Measurements from ENCODE around the gene MYOD1.
A peak's percentile ranks its signal among the peaks of the same experiment; 100 is the strongest.

The MYOD1 gene

DNA sequence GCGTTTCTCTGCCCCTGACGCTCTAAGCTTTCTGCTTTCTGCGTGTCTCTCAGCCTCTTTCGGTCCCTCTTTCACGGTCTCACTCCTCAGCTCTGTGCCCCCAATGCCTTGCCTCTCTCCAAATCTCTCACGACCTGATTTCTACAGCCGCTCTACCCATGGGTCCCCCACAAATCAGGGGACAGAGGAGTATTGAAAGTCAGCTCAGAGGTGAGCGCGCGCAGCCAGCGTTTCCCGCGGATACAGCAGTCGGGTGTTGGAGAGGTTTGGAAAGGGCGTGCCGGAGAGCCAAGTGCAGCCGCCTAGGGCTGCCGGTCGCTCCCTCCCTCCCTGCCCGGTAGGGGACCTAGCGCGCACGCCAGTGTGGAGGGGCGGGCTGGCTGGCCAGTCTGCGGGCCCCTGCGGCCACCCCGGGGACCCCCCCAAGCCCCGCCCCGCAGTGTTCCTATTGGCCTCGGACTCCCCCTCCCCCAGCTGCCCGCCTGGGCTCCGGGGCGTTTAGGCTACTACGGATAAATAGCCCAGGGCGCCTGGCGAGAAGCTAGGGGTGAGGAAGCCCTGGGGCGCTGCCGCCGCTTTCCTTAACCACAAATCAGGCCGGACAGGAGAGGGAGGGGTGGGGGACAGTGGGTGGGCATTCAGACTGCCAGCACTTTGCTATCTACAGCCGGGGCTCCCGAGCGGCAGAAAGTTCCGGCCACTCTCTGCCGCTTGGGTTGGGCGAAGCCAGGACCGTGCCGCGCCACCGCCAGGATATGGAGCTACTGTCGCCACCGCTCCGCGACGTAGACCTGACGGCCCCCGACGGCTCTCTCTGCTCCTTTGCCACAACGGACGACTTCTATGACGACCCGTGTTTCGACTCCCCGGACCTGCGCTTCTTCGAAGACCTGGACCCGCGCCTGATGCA, at the start of gene MYOD1:
Gene MYOD1 (plus strand): TSS at position 544 of the 910 bp plus-strand sequence. CDS start 212 bp downstream, at position 756.
- no peak for DNase-seq (ENCODE audit: low read depth)
- TF ChIP-seq, protein P1, sequence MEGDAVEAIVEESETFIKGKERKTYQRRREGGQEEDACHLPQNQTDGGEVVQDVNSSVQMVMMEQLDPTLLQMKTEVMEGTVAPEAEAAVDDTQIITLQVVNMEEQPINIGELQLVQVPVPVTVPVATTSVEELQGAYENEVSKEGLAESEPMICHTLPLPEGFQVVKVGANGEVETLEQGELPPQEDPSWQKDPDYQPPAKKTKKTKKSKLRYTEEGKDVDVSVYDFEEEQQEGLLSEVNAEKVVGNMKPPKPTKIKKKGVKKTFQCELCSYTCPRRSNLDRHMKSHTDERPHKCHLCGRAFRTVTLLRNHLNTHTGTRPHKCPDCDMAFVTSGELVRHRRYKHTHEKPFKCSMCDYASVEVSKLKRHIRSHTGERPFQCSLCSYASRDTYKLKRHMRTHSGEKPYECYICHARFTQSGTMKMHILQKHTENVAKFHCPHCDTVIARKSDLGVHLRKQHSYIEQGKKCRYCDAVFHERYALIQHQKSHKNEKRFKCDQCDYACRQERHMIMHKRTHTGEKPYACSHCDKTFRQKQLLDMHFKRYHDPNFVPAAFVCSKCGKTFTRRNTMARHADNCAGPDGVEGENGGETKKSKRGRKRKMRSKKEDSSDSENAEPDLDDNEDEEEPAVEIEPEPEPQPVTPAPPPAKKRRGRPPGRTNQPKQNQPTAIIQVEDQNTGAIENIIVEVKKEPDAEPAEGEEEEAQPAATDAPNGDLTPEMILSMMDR (conservative IDR thresholded peaks at IDR 0.05; ENCODE audit: low read length): no peak
- H3K4me3 ChIP-seq (ENCODE audit: low read length): no peak within 1 kb of the TSS

DNA sequence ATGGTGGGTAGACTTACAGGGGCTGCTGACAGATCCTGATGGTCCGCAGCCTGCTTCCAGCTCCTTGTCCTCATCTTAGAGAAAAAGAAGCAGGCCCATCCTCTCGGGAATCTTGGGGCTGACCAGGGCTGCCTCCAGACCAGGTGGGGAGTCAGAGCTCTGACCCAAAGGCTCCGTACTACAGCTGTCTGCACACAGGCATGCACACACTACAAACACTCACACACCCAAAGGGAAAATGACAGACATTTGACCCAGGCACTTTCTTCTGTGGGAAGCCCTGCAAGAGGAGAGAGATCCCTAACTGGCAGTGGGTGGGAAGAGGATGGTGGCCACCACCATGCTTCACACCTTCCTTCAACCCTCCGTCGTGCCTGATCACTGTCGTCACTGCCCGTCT, 46.9 kb upstream of the MYOD1 start:
- no peak for DNase-seq (ENCODE audit: low read depth)
- no peak overlapping the region for H3K4me3 ChIP-seq (ENCODE audit: low read length)
- TF ChIP-seq, protein P1 (conservative IDR thresholded peaks at IDR 0.05; ENCODE audit: low read length): no peak

DNA sequence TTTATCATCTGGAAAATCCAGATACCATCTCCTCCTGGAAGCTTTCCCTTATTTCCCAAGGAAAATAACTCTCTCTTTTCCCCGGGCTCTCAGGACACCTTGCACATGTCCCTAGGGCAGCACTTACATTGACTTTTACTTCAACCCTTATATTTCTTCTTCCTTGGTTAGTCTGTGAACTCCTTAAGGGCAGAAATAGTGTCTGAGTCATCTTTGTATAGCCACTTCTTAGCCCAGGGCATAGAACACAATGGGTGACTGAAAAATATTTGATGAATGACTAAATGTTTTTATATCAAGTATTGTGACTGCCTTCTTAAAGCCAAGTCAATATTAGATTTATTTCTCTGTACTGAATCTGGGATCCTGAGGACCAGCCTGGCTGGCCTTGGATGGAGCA, 45.4 kb upstream of the MYOD1 start:
- H3K4me3 ChIP-seq (ENCODE audit: low read length): no peak overlapping the region
- TF ChIP-seq, protein P1 (conservative IDR thresholded peaks at IDR 0.05; ENCODE audit: low read length): no peak
- no peak for DNase-seq (ENCODE audit: low read depth)

DNA sequence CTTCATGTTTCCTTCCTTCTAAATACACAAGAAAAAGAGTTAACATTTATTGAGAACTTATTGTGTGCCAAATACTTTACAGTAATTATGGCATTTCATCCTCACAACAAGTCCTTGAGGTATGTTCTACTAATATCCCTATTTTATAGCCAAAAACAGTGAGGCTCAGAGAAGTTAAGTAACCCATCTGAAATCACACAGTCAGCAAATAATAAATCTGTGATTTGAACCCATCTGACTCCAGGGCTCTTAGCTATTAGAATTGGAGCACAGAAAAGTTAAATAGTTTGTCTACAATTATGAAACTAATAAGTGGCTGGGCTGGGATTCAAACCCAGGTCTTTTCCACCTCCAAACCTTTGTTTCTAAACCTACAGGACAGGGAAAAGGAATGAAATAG, 36.5 kb upstream of the MYOD1 start:
- no peak overlapping the region for H3K4me3 ChIP-seq (ENCODE audit: low read length)
- DNase-seq (ENCODE audit: low read depth): no peak
- TF ChIP-seq, protein P1 (conservative IDR thresholded peaks at IDR 0.05; ENCODE audit: low read length): no peak

DNA sequence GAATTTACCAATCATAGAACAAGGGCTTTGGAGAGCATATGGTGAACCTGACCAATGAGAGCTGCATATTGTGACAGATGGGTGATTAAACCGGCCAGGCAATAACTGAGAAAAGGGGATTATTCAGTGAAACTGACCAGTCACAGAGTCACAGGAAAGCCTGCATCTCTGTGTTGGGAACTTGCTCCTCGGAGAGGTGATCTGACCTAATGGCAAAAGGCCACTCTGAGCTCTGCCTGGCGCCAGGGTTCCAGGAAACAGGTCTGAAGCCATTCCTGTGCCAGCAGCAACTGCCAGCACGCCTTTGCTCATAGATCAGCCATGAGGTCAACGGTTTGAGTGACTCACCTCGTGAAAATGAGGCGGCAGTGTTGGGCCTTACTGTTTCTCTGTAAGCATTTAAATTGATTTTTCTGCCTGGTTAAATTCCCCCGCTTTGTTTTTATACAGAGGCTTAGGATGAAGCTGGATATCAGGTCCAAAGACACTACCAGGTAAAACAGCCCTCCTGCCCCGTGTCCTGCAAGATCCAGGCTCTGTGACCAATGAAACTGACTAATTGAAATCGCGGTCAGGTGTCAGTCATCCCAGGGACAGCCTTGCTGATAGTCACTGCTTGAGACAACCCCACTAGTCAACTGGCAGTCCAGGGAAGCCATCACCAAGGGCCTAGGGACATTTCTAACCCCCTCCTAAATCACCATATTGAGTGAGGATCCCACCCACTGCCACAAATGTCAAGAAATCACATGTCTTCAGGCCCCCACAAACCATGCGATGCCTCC, 35.8 kb upstream of the MYOD1 start:
- TF ChIP-seq, protein P1 (conservative IDR thresholded peaks at IDR 0.05; ENCODE audit: low read length): no peak
- H3K4me3 ChIP-seq (ENCODE audit: low read length): no peak overlapping the region
- peak; percentile 59 for DNase-seq (ENCODE audit: low read depth)

DNA sequence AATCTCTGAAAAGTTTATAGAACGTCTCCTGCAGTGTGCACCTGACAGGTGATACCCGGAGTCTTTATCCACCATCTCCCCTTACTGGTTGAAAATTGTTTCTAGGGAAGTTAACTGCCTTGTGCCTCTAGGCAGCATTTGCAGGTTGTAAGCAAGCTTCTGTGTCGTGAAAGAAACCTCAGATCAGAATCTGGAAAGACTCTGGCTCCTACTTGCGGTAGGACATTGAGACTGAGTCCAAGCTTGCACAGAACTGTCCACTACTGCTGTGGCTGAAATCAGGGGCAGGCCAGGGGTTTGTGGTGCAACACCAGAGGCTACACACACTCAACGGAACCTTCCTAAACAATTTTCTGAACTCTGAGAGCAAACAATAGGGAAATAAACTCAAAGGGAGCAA, 34.8 kb upstream of the MYOD1 start:
- no peak overlapping the region for H3K4me3 ChIP-seq (ENCODE audit: low read length)
- TF ChIP-seq, protein P1 (conservative IDR thresholded peaks at IDR 0.05; ENCODE audit: low read length): no peak
- no peak for DNase-seq (ENCODE audit: low read depth)
